Ovary (tissue), 3 donors: ENCODE measurements around the gene OGG1.

Experiments
- CTCF ChIP-seq, 3 donors: fragments of 450-650 bp in 2 of 3; fragments of 200-600 bp in 1 of 3; IDR thresholded peaks; one replicate each; pipeline versions ENCODE4 v1.5.1 to v1.8.0; 2016 to 2022; ENCODE audit warnings: antibody characterized with exemption in 3 of 3, mild to moderate bottlenecking in 1 of 3
- EP300 ChIP-seq: sonication (generic); formaldehyde crosslinking; IDR thresholded peaks from one replicate; pipeline ENCODE4 v1.6.1; 2017; ENCODE audit warnings: antibody characterized with exemption
- POLR2A ChIP-seq: fragments of 450-650 bp; IDR thresholded peaks from one replicate; pipeline ENCODE4 v1.6.1; 2017; ENCODE audit warnings: antibody characterized with exemption, mild to moderate bottlenecking, moderate library complexity
- donor health status: DM: no; HTN: no; CAD: no.

- TF ChIP-seq CTCF (IDR thresholded peaks at IDR 0.05) = no peak
- TF ChIP-seq POLR2A = no peak
- TF ChIP-seq EP300 = no peak
These were observed 18.5 kb downstream of the OGG1 start for GRCh38 chr3:9768141-9768775.
